ENCODE measurements around the gene FKBP6.
"Not testable (repeated sequence)": the region's sequence is repeated elsewhere in the genome, so short reads cannot be mapped to it uniquely, and the experiment has no call there.

Gene FKBP6
- total RNA-seq: 0 reads per million in 3 donors

GRCh38 chr7:73327922-73328321, at the start of gene FKBP6, which contains the start of gene TRIM50:
Gene FKBP6, plus strand, starts transcription at chr7:73328161. Its CDS starts 268 bp downstream, at chr7:73328429.
Gene TRIM50, minus strand, starts transcription at chr7:73328082. Its CDS starts 3,295 bp downstream, at chr7:73324787.
- H3K4me1 ChIP-seq (ENCODE audit: control insufficient read depth, insufficient read depth, low read length, poor library complexity, severe bottlenecking); H3K27ac ChIP-seq (ENCODE audit: insufficient read depth, low read length, poor library complexity, severe bottlenecking); DNase-seq; H3K27me3 ChIP-seq (replicated peaks; ENCODE audit: control insufficient read depth, insufficient read depth, low read length, poor library complexity, severe bottlenecking); H3K36me3 ChIP-seq (ENCODE audit: control insufficient read depth, insufficient read depth, low read length); H3K4me3 ChIP-seq (ENCODE audit: insufficient read depth, low read depth, low read length, poor library complexity, severe bottlenecking); H3K9me3 ChIP-seq (ENCODE audit: control insufficient read depth, low read length): not testable (repeated sequence)

- H3K9me3 ChIP-seq (ENCODE audit: control insufficient read depth, low read length); DNase-seq: not testable (repeated sequence)
Measured at GRCh38 chr7:73297235-73297634, 30.7 kb upstream of the FKBP6 start.

GRCh38 chr7:73297706-73298105, 30.3 kb upstream of the FKBP6 start:
- not testable (repeated sequence) for H3K27ac ChIP-seq (ENCODE audit: insufficient read depth, low read length, poor library complexity, severe bottlenecking); H3K9me3 ChIP-seq (ENCODE audit: control insufficient read depth, low read length); H3K36me3 ChIP-seq (ENCODE audit: control insufficient read depth, insufficient read depth, low read length); H3K4me1 ChIP-seq (ENCODE audit: control insufficient read depth, insufficient read depth, low read length, poor library complexity, severe bottlenecking); H3K4me3 ChIP-seq (ENCODE audit: insufficient read depth, low read depth, low read length, poor library complexity, severe bottlenecking); DNase-seq; H3K27me3 ChIP-seq (replicated peaks; ENCODE audit: control insufficient read depth, insufficient read depth, low read length, poor library complexity, severe bottlenecking)

More at GRCh38 chr7:73297235-73297634, 30.7 kb upstream of the FKBP6 start:
- H3K27me3 ChIP-seq (replicated peaks; ENCODE audit: control insufficient read depth, insufficient read depth, low read length, poor library complexity, severe bottlenecking); H3K4me1 ChIP-seq (ENCODE audit: control insufficient read depth, insufficient read depth, low read length, poor library complexity, severe bottlenecking); H3K4me3 ChIP-seq (ENCODE audit: insufficient read depth, low read depth, low read length, poor library complexity, severe bottlenecking); H3K36me3 ChIP-seq (ENCODE audit: control insufficient read depth, insufficient read depth, low read length); H3K27ac ChIP-seq (ENCODE audit: insufficient read depth, low read length, poor library complexity, severe bottlenecking): not testable (repeated sequence)

DNA sequence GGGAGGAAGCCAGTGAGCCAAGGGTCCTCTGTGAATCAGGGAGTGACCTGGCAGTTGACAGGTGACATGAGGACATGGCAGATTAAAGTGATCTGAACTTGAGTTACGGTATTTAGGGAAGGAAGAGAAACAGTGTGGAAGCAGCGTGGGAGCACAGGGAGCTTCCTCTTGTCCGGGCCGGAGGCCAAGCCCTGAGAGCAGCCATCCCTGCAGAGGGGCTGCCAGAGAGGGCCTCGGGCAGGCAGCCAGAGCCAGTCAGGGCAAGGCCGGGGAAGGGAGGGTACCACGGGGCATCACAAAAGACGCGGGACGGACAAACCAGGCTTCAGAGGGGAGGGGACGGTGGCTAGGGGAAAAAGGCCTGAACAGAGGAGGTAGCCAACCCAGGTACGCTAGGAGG, 28.1 kb upstream of the FKBP6 start:
- H3K4me1 ChIP-seq (ENCODE audit: control insufficient read depth, insufficient read depth, low read length, poor library complexity, severe bottlenecking): not testable (repeated sequence)
- H3K36me3 ChIP-seq (ENCODE audit: control insufficient read depth, insufficient read depth, low read length): peaks cover 15% of the 10 kb centered on the region

DNA sequence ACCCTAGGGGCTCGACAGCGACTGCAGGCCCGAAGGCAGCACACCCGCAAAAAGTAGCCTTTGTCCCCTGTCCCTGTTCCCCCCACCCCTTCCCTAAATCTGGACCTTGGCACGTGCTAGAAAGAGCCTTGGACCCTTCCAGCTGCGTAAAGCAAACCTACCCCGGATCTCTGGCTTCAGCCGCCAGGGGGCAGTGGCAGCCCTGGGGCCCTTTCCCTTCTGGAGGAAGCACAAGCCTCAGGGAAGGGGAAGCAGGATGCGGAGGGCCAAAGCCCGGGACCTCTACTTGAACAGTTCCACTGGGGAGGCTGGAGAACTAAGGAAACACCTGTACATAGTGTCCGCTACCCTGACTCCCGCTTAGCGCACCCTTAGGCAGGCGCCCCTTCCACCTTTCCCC, 26.9 kb upstream of the FKBP6 start:
- H3K27me3 ChIP-seq (replicated peaks; ENCODE audit: control insufficient read depth, insufficient read depth, low read length, poor library complexity, severe bottlenecking); H3K27ac ChIP-seq (ENCODE audit: insufficient read depth, low read length, poor library complexity, severe bottlenecking); DNase-seq; H3K4me1 ChIP-seq (ENCODE audit: control insufficient read depth, insufficient read depth, low read length, poor library complexity, severe bottlenecking); H3K9me3 ChIP-seq (ENCODE audit: control insufficient read depth, low read length); H3K4me3 ChIP-seq (ENCODE audit: insufficient read depth, low read depth, low read length, poor library complexity, severe bottlenecking): not testable (repeated sequence)
- peaks cover 23% of the 10 kb centered on the region for H3K36me3 ChIP-seq (ENCODE audit: control insufficient read depth, insufficient read depth, low read length)

More for the DNA sequence above, 28.1 kb upstream of the FKBP6 start:
- not testable (repeated sequence) for H3K27ac ChIP-seq (ENCODE audit: insufficient read depth, low read length, poor library complexity, severe bottlenecking); H3K27me3 ChIP-seq (replicated peaks; ENCODE audit: control insufficient read depth, insufficient read depth, low read length, poor library complexity, severe bottlenecking); H3K9me3 ChIP-seq (ENCODE audit: control insufficient read depth, low read length); H3K4me3 ChIP-seq (ENCODE audit: insufficient read depth, low read depth, low read length, poor library complexity, severe bottlenecking); DNase-seq

GRCh38 chr7:73302846-73303245, 25.1 kb upstream of the FKBP6 start:
- H3K36me3 ChIP-seq (ENCODE audit: control insufficient read depth, insufficient read depth, low read length): peaks cover 37% of the 10 kb centered on the region
- not testable (repeated sequence) for DNase-seq; H3K4me1 ChIP-seq (ENCODE audit: control insufficient read depth, insufficient read depth, low read length, poor library complexity, severe bottlenecking)

GRCh38 chr7:73303546-73303945, 24.4 kb upstream of the FKBP6 start:
- Histone ChIP-seq H3K27ac (ENCODE audit: insufficient read depth, low read length, poor library complexity, severe bottlenecking) (no peak overlapping the region), H3K27me3 (replicated peaks; ENCODE audit: control insufficient read depth, insufficient read depth, low read length, poor library complexity, severe bottlenecking) (no peaks in the 10 kb centered on the region), H3K4me1 (ENCODE audit: control insufficient read depth, insufficient read depth, low read length, poor library complexity, severe bottlenecking) (peaks cover 6% of the 10 kb centered on the region), H3K36me3 (ENCODE audit: control insufficient read depth, insufficient read depth, low read length) (peaks cover 37% of the 10 kb centered on the region), H3K4me3 (ENCODE audit: insufficient read depth, low read depth, low read length, poor library complexity, severe bottlenecking) (no peak overlapping the region), H3K9me3 (ENCODE audit: control insufficient read depth, low read length) (no peaks in the 10 kb centered on the region)
- no peak for DNase-seq

More at GRCh38 chr7:73302846-73303245, 25.1 kb upstream of the FKBP6 start:
- H3K27ac ChIP-seq (ENCODE audit: insufficient read depth, low read length, poor library complexity, severe bottlenecking); H3K4me3 ChIP-seq (ENCODE audit: insufficient read depth, low read depth, low read length, poor library complexity, severe bottlenecking); H3K27me3 ChIP-seq (replicated peaks; ENCODE audit: control insufficient read depth, insufficient read depth, low read length, poor library complexity, severe bottlenecking); H3K9me3 ChIP-seq (ENCODE audit: control insufficient read depth, low read length): not testable (repeated sequence)

DNA sequence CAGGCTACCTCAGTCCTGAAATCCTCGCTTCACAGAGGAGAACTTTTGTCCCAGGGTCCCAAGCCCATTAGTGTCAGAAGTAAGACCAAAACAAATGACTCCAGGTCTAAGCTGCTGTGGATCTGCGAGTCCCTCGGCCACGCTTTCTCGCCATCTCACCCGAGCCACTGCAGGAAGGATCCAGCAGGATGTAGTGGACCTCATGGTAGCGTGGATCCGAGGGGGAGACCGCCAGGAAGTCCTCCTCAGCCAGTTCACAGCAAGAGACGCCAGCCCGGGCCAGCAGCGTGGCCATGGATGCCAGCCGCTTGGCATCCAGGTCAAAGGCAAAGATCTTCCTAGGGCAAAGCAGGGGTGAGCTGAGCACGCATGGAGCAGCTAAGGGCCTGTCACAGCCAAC, 23.9 kb upstream of the FKBP6 start:
- peaks cover 6% of the 10 kb centered on the region for H3K4me1 ChIP-seq (ENCODE audit: control insufficient read depth, insufficient read depth, low read length, poor library complexity, severe bottlenecking)
- H3K27me3 ChIP-seq (replicated peaks; ENCODE audit: control insufficient read depth, insufficient read depth, low read length, poor library complexity, severe bottlenecking): no peaks in the 10 kb centered on the region
- no peaks in the 10 kb centered on the region for H3K9me3 ChIP-seq (ENCODE audit: control insufficient read depth, low read length)
- peaks cover 37% of the 10 kb centered on the region for H3K36me3 ChIP-seq (ENCODE audit: control insufficient read depth, insufficient read depth, low read length)
- no peak for DNase-seq
- H3K4me3 ChIP-seq (ENCODE audit: insufficient read depth, low read depth, low read length, poor library complexity, severe bottlenecking): no peak overlapping the region
- no peak overlapping the region for H3K27ac ChIP-seq (ENCODE audit: insufficient read depth, low read length, poor library complexity, severe bottlenecking)

GRCh38 chr7:73304612-73305387, 23.2 kb upstream of the FKBP6 start:
- not testable (repeated sequence) for DNase-seq; H3K27ac ChIP-seq (ENCODE audit: insufficient read depth, low read length, poor library complexity, severe bottlenecking); H3K4me3 ChIP-seq (ENCODE audit: insufficient read depth, low read depth, low read length, poor library complexity, severe bottlenecking); H3K9me3 ChIP-seq (ENCODE audit: control insufficient read depth, low read length); H3K4me1 ChIP-seq (ENCODE audit: control insufficient read depth, insufficient read depth, low read length, poor library complexity, severe bottlenecking); H3K27me3 ChIP-seq (replicated peaks; ENCODE audit: control insufficient read depth, insufficient read depth, low read length, poor library complexity, severe bottlenecking)
- H3K36me3 ChIP-seq (ENCODE audit: control insufficient read depth, insufficient read depth, low read length): peaks cover 37% of the 10 kb centered on the region

GRCh38 chr7:73307436-73307835, 20.5 kb upstream of the FKBP6 start:
- peaks cover 9% of the 10 kb centered on the region for H3K4me1 ChIP-seq (ENCODE audit: control insufficient read depth, insufficient read depth, low read length, poor library complexity, severe bottlenecking)
- no peaks in the 10 kb centered on the region for H3K9me3 ChIP-seq (ENCODE audit: control insufficient read depth, low read length)
- H3K4me3 ChIP-seq (ENCODE audit: insufficient read depth, low read depth, low read length, poor library complexity, severe bottlenecking): peak overlapping the region; percentile 77
- no peak overlapping the region for H3K27ac ChIP-seq (ENCODE audit: insufficient read depth, low read length, poor library complexity, severe bottlenecking)
- peaks cover 37% of the 10 kb centered on the region for H3K36me3 ChIP-seq (ENCODE audit: control insufficient read depth, insufficient read depth, low read length)
- H3K27me3 ChIP-seq (replicated peaks; ENCODE audit: control insufficient read depth, insufficient read depth, low read length, poor library complexity, severe bottlenecking): no peaks in the 10 kb centered on the region
- no peak for DNase-seq
